Fibroblast of lung (primary cell): Measurements from ENCODE around the gene HACD2. TPM values are rescaled to one million over a fixed set of nuclear protein-coding genes. Genes with fewer than 3 reads are reported as not detected.
A peak's percentile ranks its signal among the peaks of the same experiment; 100 is the strongest.
"Not testable (repeated sequence)": the region's sequence is repeated elsewhere in the genome, so short reads cannot be mapped to it uniquely, and the experiment has no call there.

ENCODE experiments used
- DNase-seq, 2 donors: peaks; one replicate each; pipeline versions ENCODE4 v3.0.0 to v3.0.0-alpha.2; 2010; ENCODE audit warnings: low read depth in 2 of 2
- H2AFZ ChIP-seq: 2 replicates; pipeline ENCODE4 v1.5.1; 2012; ENCODE audit warnings: low read length, control low read depth, inconsistent platforms
- H3K27ac ChIP-seq: 2 replicates; pipeline ENCODE4 v1.5.1; 2011; ENCODE audit warnings: low read length, control low read depth; ENCODE audit not compliant: insufficient read depth
- H3K27me3 ChIP-seq: 2 replicates; pipeline ENCODE4 v1.5.1; 2011; ENCODE audit warnings: mild to moderate bottlenecking, low read length; ENCODE audit not compliant: control insufficient read depth, insufficient read depth
- H3K36me3 ChIP-seq: 2 replicates; pipeline ENCODE4 v1.5.1; 2011; ENCODE audit warnings: low read length; ENCODE audit not compliant: control insufficient read depth, insufficient read depth
- H3K4me1 ChIP-seq: 2 replicates; pipeline ENCODE4 v1.5.1; 2011; ENCODE audit warnings: low read length; ENCODE audit not compliant: control insufficient read depth, insufficient read depth; ENCODE audit errors: extremely low read depth
- H3K4me2 ChIP-seq: 2 replicates; pipeline ENCODE4 v1.5.1; 2011; ENCODE audit warnings: low read length, control low read depth; ENCODE audit not compliant: insufficient read depth; ENCODE audit errors: extremely low read depth
- H3K4me3 ChIP-seq, 4 experiments: fragments of 200-600 bp in 1 of 4; sonication (generic) in 1 of 4; replicated peaks in 1 of 4; 2 replicates each; pipeline ENCODE4 v1.5.1; 2011 to 2016; ENCODE audit warnings: low read length in 4 of 4, low read depth in 3 of 4, mild to moderate bottlenecking in 3 of 4, control low read depth in 2 of 4, inconsistent platforms in 1 of 4, mixed read lengths in 1 of 4; ENCODE audit not compliant: insufficient read depth in 1 of 4; ENCODE audit errors: control extremely low read depth in 1 of 4
- H3K79me2 ChIP-seq: 2 replicates; pipeline ENCODE4 v1.5.1; 2012; ENCODE audit warnings: mild to moderate bottlenecking, low read length, inconsistent platforms; ENCODE audit not compliant: control insufficient read depth, insufficient read depth
- H3K9ac ChIP-seq: 2 replicates; pipeline ENCODE4 v1.5.1; 2011; ENCODE audit warnings: mild to moderate bottlenecking, low read length, control low read depth; ENCODE audit not compliant: insufficient read depth
- H3K9me3 ChIP-seq: 2 replicates; pipeline ENCODE4 v1.5.1; 2012; ENCODE audit warnings: low read depth, low read length; ENCODE audit not compliant: control insufficient read depth, insufficient read depth
- H4K20me1 ChIP-seq: 2 replicates; pipeline ENCODE4 v1.5.1; 2011; ENCODE audit warnings: low read length; ENCODE audit not compliant: control insufficient read depth, insufficient read depth; ENCODE audit errors: extremely low read depth
- CTCF ChIP-seq, 2 donors: IDR thresholded peaks in 1 of 2; conservative IDR thresholded peaks in 1 of 2; 1 replicate in 1 of 2; 2 replicates in 1 of 2; pipeline ENCODE4 v1.5.1; 2011 to 2012; ENCODE audit warnings: low read length in 2 of 2, control low read depth in 1 of 2, inconsistent platforms in 1 of 2, low read depth in 1 of 2, mild to moderate bottlenecking in 1 of 2
- EZH2 ChIP-seq: IDR thresholded peaks from 2 replicates; pipeline ENCODE4 v1.5.1; 2012; ENCODE audit warnings: low read length, control low read depth, mild to moderate bottlenecking; ENCODE audit errors: missing control alignments
- polyA plus RNA-seq, 2 donors: library from polyadenylated mRNA; depleted of rRNA in 1 of 2; stranded (reverse) in 1 of 2; unstranded in 1 of 2; fragments of >200 nt; gene quantifications; 2 replicates each; pipeline ENCODE4 v1.2.1, GENCODE V29; 2011 to 2012; ENCODE audit warnings: missing spikeins in 1 of 2
- total RNA-seq: library from RNA; depleted of rRNA; stranded (reverse); fragments of >200 nt; gene quantifications from 2 replicates; pipeline ENCODE4 v1.2.1, GENCODE V29; 2014

The HACD2 gene
- total and polyA plus RNA-seq, 2 donors (not counting 1 experiment from before 2014, with no cell fraction given): 22.0 to 48.7 TPM

GRCh38 chr3:123489400-123490004, 95.4 kb downstream of the HACD2 start:
- Histone ChIP-seq H3K4me2 (no peak overlapping the region), H4K20me1 (no peaks in the 10 kb centered on the region), H3K9ac (no peak overlapping the region), H2AFZ (no peak overlapping the region), H3K36me3 (no peaks in the 10 kb centered on the region), H3K27me3 (no peaks in the 10 kb centered on the region), H3K79me2 (no peaks in the 10 kb centered on the region), H3K9me3 (no peaks in the 10 kb centered on the region), H3K4me3 (no peak overlapping the region), H3K27ac (no peak overlapping the region), H3K4me1 (no peaks in the 10 kb centered on the region)
- peak; percentile 38 to 76 for DNase-seq
- TF ChIP-seq EZH2 (no peak), CTCF (conservative IDR thresholded peaks at IDR 0.05 in 1 of 2, IDR thresholded peaks at IDR 0.05 in 1 of 2; ENCODE audit: low read depth in 1 of 2, low read length in 2 of 2) (peak; percentile 96 to 98)

- no peaks in the 10 kb centered on the region for H3K9me3 ChIP-seq
- no peaks in the 10 kb centered on the region for H3K27me3 ChIP-seq
- H3K4me3 ChIP-seq: no peak overlapping the region
- no peak overlapping the region for H3K9ac ChIP-seq
- no peaks in the 10 kb centered on the region for H3K36me3 ChIP-seq
- no peaks in the 10 kb centered on the region for H3K4me1 ChIP-seq
- no peaks in the 10 kb centered on the region for H3K79me2 ChIP-seq
- no peak overlapping the region for H2AFZ ChIP-seq
- TF ChIP-seq CTCF (conservative IDR thresholded peaks at IDR 0.05 in 1 of 2, IDR thresholded peaks at IDR 0.05 in 1 of 2; ENCODE audit: low read depth in 1 of 2, low read length in 2 of 2): no peak
- TF ChIP-seq EZH2: no peak
- H4K20me1 ChIP-seq: no peaks in the 10 kb centered on the region
- H3K4me2 ChIP-seq: no peak overlapping the region
- DNase-seq: no peak
- no peak overlapping the region for H3K27ac ChIP-seq
Observed at GRCh38 chr3:123488645-123489347, 96.1 kb downstream of the HACD2 start.

GRCh38 chr3:123487063-123487462, 97.8 kb downstream of the HACD2 start:
- H2AFZ ChIP-seq, DNase-seq, H3K4me2 ChIP-seq, H3K36me3 ChIP-seq, H4K20me1 ChIP-seq, H3K9me3 ChIP-seq, H3K4me1 ChIP-seq, H3K4me3 ChIP-seq, H3K79me2 ChIP-seq, H3K27me3 ChIP-seq, H3K9ac ChIP-seq, H3K27ac ChIP-seq: not testable (repeated sequence)
